HG03135 (cell line): ENCODE results near the gene MEGF9.
"Not testable (repeated sequence)": the region's sequence is repeated elsewhere in the genome, so short reads cannot be mapped to it uniquely, and the experiment has no call there.

Experiments used
- ATAC-seq: cut with Tn5 transposase; IDR thresholded peaks from one replicate; pipeline ENCODE4 v1.9.1; 2021; ENCODE audit warnings: mild to moderate bottlenecking, moderate library complexity; ENCODE audit not compliant: unreplicated experiment

MEGF9 gene

GRCh38 chr9:120579139-120580050 is 134.9 kb downstream of the MEGF9 start:
- peak; percentile 55 for ATAC-seq

GRCh38 chr9:120574473-120574872 is 139.8 kb downstream of the MEGF9 start:
- no peak for ATAC-seq

- no peak for ATAC-seq
These were observed 141.8 kb downstream of the MEGF9 start for GRCh38 chr9:120572472-120572871.

GRCh38 chr9:120571443-120572257 is 142.6 kb downstream of the MEGF9 start:
- ATAC-seq: no peak

- no peak for ATAC-seq
These were observed 144.0 kb downstream of the MEGF9 start for GRCh38 chr9:120570296-120570695.

GRCh38 chr9:120569556-120569955 is 144.7 kb downstream of the MEGF9 start:
- no peak for ATAC-seq

- no peak for ATAC-seq
These were observed 145.5 kb downstream of the MEGF9 start for GRCh38 chr9:120568816-120569215.

- no peak for ATAC-seq
These were observed 146.4 kb downstream of the MEGF9 start for GRCh38 chr9:120567874-120568273.

GRCh38 chr9:120567081-120567480 is 147.2 kb downstream of the MEGF9 start:
- no peak for ATAC-seq

- ATAC-seq: no peak
These were observed 149.7 kb downstream of the MEGF9 start for GRCh38 chr9:120564589-120564988.

- ATAC-seq: no peak
These were observed 151.3 kb downstream of the MEGF9 start for GRCh38 chr9:120562861-120563443.

- no peak for ATAC-seq
These were observed 152.6 kb downstream of the MEGF9 start for GRCh38 chr9:120561709-120562108.

GRCh38 chr9:120559546-120559945 is 154.7 kb downstream of the MEGF9 start:
- no peak for ATAC-seq

- no peak for ATAC-seq
These were observed 155.8 kb downstream of the MEGF9 start for GRCh38 chr9:120558454-120558853.

GRCh38 chr9:120557205-120557604 is 157.1 kb downstream of the MEGF9 start:
- ATAC-seq: no peak

GRCh38 chr9:120556775-120557174 is 157.5 kb downstream of the MEGF9 start:
- no peak for ATAC-seq

- no peak for ATAC-seq
These were observed 158.4 kb downstream of the MEGF9 start for GRCh38 chr9:120555839-120556238.

GRCh38 chr9:120552210-120552704 is 162.0 kb downstream of the MEGF9 start:
- not testable (repeated sequence) for ATAC-seq
